K562 (cell line): ENCODE data around the gene ABCF2. TPM values are rescaled to one million over a fixed set of nuclear protein-coding genes. Genes with fewer than 3 reads are reported as not detected.
A peak's percentile ranks its signal among the peaks of the same experiment; 100 is the strongest.

Experiments
- ATAC-seq: fragments of 200-7000 bp; cut with Tn5 transposase; 3 replicates; pipeline ENCODE4 v1.9.1; 2020; ENCODE audit warnings: moderate library complexity
- BruUV-seq: library from RNA; stranded (reverse); fragments of 400-500 nt; replicated peaks from 2 replicates; lab custom pipeline; 2021; lab: Mats Ljungman, UMichigan
- CTCF ChIA-PET: fragments of 300-600 bp; formaldehyde crosslinking; extraction: SDS; loops from one replicate; lab custom pipeline; 2021; ENCODE audit warnings: low intra/inter-chr PET ratio; lab: Yijun Ruan, JAX
- POLR2A ChIA-PET: fragments of 300-600, 350-650 bp; sonication (Branson Sonifier 250); formaldehyde crosslinking; extraction: SDS; loops from one replicate; lab custom pipeline; 2021; ENCODE audit warnings: antibody characterized with exemption, inconsistent platforms; lab: Yijun Ruan, JAX
- DNase-seq, 4 experiments: peaks; one replicate each; pipeline versions ENCODE4 v3.0.0 to v3.0.0-alpha.2; 2011 to 2018; ENCODE audit warnings: low spot score in 3 of 4, mixed read lengths in 3 of 4; ENCODE audit errors: extremely low read depth in 1 of 4
- FAIRE-seq: peaks from 2 replicates; lab custom pipeline; 2011; peaks lifted over from hg19 to GRCh38; lab: Jason Lieb, UNC
- H2AFZ ChIP-seq: 2 replicates; pipeline ENCODE4 v1.6.0; 2011; ENCODE audit warnings: low read depth, low read length, control low read depth, inconsistent platforms
- H3K27ac ChIP-seq: fragments of 200-600 bp; 3 replicates; pipeline ENCODE4 v1.8.0; 2011; ENCODE audit warnings: low read depth, mild to moderate bottlenecking, control low read depth, inconsistent platforms, low read length, moderate library complexity, mixed read lengths; ENCODE audit errors: extremely low read depth
- H3K27me3 ChIP-seq, 2 experiments: fragments of 300-600 bp in 1 of 2; 2 replicates in 1 of 2; 3 replicates in 1 of 2; pipeline versions ENCODE4 v1.6.0 to v1.8.0; 2011; ENCODE audit warnings: inconsistent platforms in 2 of 2, low read length in 2 of 2, mild to moderate bottlenecking in 1 of 2, mixed read lengths in 1 of 2, moderate library complexity in 1 of 2; ENCODE audit not compliant: control insufficient read depth in 2 of 2, insufficient read depth in 2 of 2
- H3K36me3 ChIP-seq: fragments of 300-600 bp; 3 replicates; pipeline ENCODE4 v1.8.0; 2011; ENCODE audit warnings: mild to moderate bottlenecking, low read length, inconsistent platforms; ENCODE audit not compliant: control insufficient read depth, insufficient read depth
- H3K4me1 ChIP-seq, 2 experiments: fragments of 200-600 bp in 1 of 2; replicated peaks in 1 of 2; 2 replicates in 1 of 2; 3 replicates in 1 of 2; pipeline versions ENCODE4 v1.5.1 to v1.8.0; 2011; ENCODE audit warnings: inconsistent platforms in 2 of 2, low read length in 2 of 2, mild to moderate bottlenecking in 1 of 2, mixed read lengths in 1 of 2, moderate library complexity in 1 of 2; ENCODE audit not compliant: control insufficient read depth in 2 of 2, insufficient read depth in 2 of 2
- H3K4me2 ChIP-seq: 2 replicates; pipeline ENCODE4 v1.6.1; 2011; ENCODE audit warnings: low read length, control low read depth, inconsistent platforms, mixed read lengths; ENCODE audit not compliant: insufficient read depth
- H3K4me3 ChIP-seq: fragments of 200-600 bp; sonication (generic), shearing (Covaris generic); 2 replicates; pipeline ENCODE4 v1.5.1; 2016; ENCODE audit warnings: control low read depth, inconsistent platforms
- H3K79me2 ChIP-seq: fragments of 200-600 bp; 3 replicates; pipeline ENCODE4 v1.8.0; 2011; ENCODE audit warnings: low read length, inconsistent platforms; ENCODE audit not compliant: control insufficient read depth, insufficient read depth
- H3K9ac ChIP-seq, 2 experiments: 2 replicates each; pipeline versions ENCODE4 v1.6.0 to v1.6.1; 2011; ENCODE audit warnings: low read depth in 2 of 2, low read length in 2 of 2, control low read depth in 1 of 2, inconsistent platforms in 1 of 2, mild to moderate bottlenecking in 1 of 2, mixed read lengths in 1 of 2; ENCODE audit not compliant: insufficient read depth in 1 of 2
- H3K9me1 ChIP-seq: one replicate; pipeline ENCODE4 v1.6.0; 2011; ENCODE audit warnings: inconsistent platforms, mild to moderate bottlenecking, low read length, moderate library complexity; ENCODE audit not compliant: control insufficient read depth, insufficient read depth
- H3K9me3 ChIP-seq: replicated peaks from 2 replicates; pipeline ENCODE4 v1.5.1; 2011; ENCODE audit warnings: low read depth, low read length, inconsistent platforms; ENCODE audit not compliant: control insufficient read depth, insufficient read depth
- H4K20me1 ChIP-seq: replicated peaks from 2 replicates; pipeline ENCODE4 v1.6.1; 2011; ENCODE audit warnings: low read length, inconsistent platforms, mixed read lengths; ENCODE audit not compliant: control insufficient read depth, insufficient read depth
- CBX8 ChIP-seq: fragments of 200-600 bp; sonication (generic); IDR thresholded peaks from 2 replicates; pipeline ENCODE4 v1.6.1; 2012; ENCODE audit warnings: borderline replicate concordance, mixed run types, low read depth, mild to moderate bottlenecking, moderate library complexity, mixed read lengths, low read length, control low read depth, inconsistent platforms; ENCODE audit not compliant: poor library complexity, severe bottlenecking; ENCODE audit errors: extremely low read depth
- CEBPB ChIP-seq: fragments of 450-650 bp; IDR thresholded peaks from 2 replicates; pipeline ENCODE4 v1.6.1; 2016; ENCODE audit warnings: missing genetic modification characterization, missing compliant biosample characterization
- ESRRB ChIP-seq: fragments of 250-450 bp; sonication (Bioruptor Pico); IDR thresholded peaks from 2 replicates; pipeline ENCODE4 v1.5.0; 2020; ENCODE audit warnings: mild to moderate bottlenecking, moderate library complexity, borderline replicate concordance
- KLF13 ChIP-seq: fragments of 450-650 bp; IDR thresholded peaks from 2 replicates; pipeline ENCODE4 v1.6.1; 2016; ENCODE audit warnings: missing genetic modification characterization, low read depth, mild to moderate bottlenecking, missing compliant biosample characterization, moderate library complexity, borderline replicate concordance
- MCM5 ChIP-seq: fragments of 450-650 bp; IDR thresholded peaks from 2 replicates; pipeline ENCODE4 v1.6.1; 2016; ENCODE audit warnings: low read depth
- PRPF4 ChIP-seq: fragments of 200-400 bp; formaldehyde crosslinking; IDR thresholded peaks from one replicate; pipeline ENCODE4 v1.6.1; 2017; ENCODE audit warnings: low read length, low read depth, mild to moderate bottlenecking; ENCODE audit not compliant: insufficient read depth, poor library complexity, severe bottlenecking
- RBM22 ChIP-seq: fragments of 200-400 bp; formaldehyde crosslinking; IDR thresholded peaks from 2 replicates; pipeline ENCODE4 v1.6.1; 2018; ENCODE audit warnings: low read length, low read depth; ENCODE audit not compliant: poor library complexity, severe bottlenecking
- TAF15 ChIP-seq: fragments of 200-400 bp; formaldehyde crosslinking; IDR thresholded peaks from 2 replicates; pipeline ENCODE4 v1.6.1; 2017; ENCODE audit warnings: mild to moderate bottlenecking, low read depth, low read length, moderate library complexity
- YY1 ChIP-seq, 3 experiments: IDR thresholded peaks; 2 replicates each; pipeline ENCODE4 v1.6.1; 2011; ENCODE audit warnings: low read length in 2 of 3, mild to moderate bottlenecking in 2 of 3, moderate library complexity in 2 of 3, borderline replicate concordance in 1 of 3, control low read depth in 1 of 3, low read depth in 1 of 3; ENCODE audit not compliant: insufficient read depth in 3 of 3, insufficient replicate concordance in 2 of 3, control insufficient read depth in 1 of 3, insufficient read length in 1 of 3; ENCODE audit errors: extremely low read depth in 1 of 3
- ZBTB5 ChIP-seq: fragments of 450-650 bp; IDR thresholded peaks from 2 replicates; pipeline ENCODE4 v1.6.1; 2017; ENCODE audit warnings: antibody characterized with exemption
- ZFP36 ChIP-seq: fragments of 150-350 bp; IDR thresholded peaks from 2 replicates; pipeline ENCODE4 v1.6.1; 2018; ENCODE audit warnings: low read length, low read depth; ENCODE audit not compliant: partially characterized antibody
- WGBS: fragments of 100-300 bp; shearing (Covaris generic); methylation state at CpG from one replicate; pipeline ENCODE4 v1.1.6; 2016; ENCODE audit warnings: low coverage, mixed read lengths; ENCODE audit not compliant: insufficient coverage; ENCODE audit errors: missing lambda C conversion rate; 5-methylcytosine and 5-hydroxymethylcytosine counted together
- in situ Hi-C: fragments of 300-500 bp; cut with MboI; formaldehyde crosslinking; loops from 4 replicates; pipeline ENCODE4 v1.15.0; 2018; ENCODE audit warnings: inconsistent platforms, mixed read lengths
- intact Hi-C: fragments of 100-400 bp; cut with micrococcal nuclease; formaldehyde crosslinking; loops from 2 replicates; pipeline ENCODE4 v1.14.2; 2022
- polyA plus RNA-seq, 8 experiments: library from polyadenylated mRNA; depleted of rRNA in 4 of 8; stranded (reverse) in 5 of 8; unstranded in 3 of 8; fragments of >200 nt; fragmentation: Nextera tagmentation in 2 of 8; fragmentation: Illumina TruSeq in 1 of 8; extraction: Ambion mirVana in 2 of 8; extraction: Trizol in 1 of 8; gene quantifications; 2 replicates each; pipeline versions ENCODE4 v1.2.1 to v1.2.3, GENCODE V29; 2011 to 2014; ENCODE audit warnings: inconsistent platforms in 1 of 8, missing spikeins in 1 of 8
- total RNA-seq, 7 experiments: library from RNA; depleted of rRNA in 6 of 7; stranded (reverse); fragments of >200 nt in 6 of 7; fragmentation: Illumina TruSeq in 2 of 7; extraction: Trizol in 2 of 7; gene quantifications; 2 replicates each; pipeline versions ENCODE4 v1.2.1 to v1.2.3, GENCODE V29; 2011 to 2021; ENCODE audit warnings: low replicate concordance in 1 of 7

The ABCF2 gene
- total and polyA plus RNA-seq, 9 of the 15 experiments (the other 6 are each of a cell fraction or from before 2014, with no cell fraction given): 62.1 to 224 (median 113) TPM

- 3% methylated on average over 2 of the region's 2 CpGs for WGBS
- H3K4me1 ChIP-seq: peaks cover 0 to 19% of the 10 kb centered on the region in 2 experiments; a peak in 2 of 5 replicates
- no peaks in the 10 kb centered on the region for H3K79me2 ChIP-seq
- peaks cover 3% of the 10 kb centered on the region for H3K9me1 ChIP-seq
- no peak overlapping the region for H3K4me3 ChIP-seq
- H3K36me3 ChIP-seq: no peaks in the 10 kb centered on the region
- ChIA-PET CTCF (no interaction called here), POLR2A (interaction anchor here (0.7 to 1.4 kb wide), 3 partner anchors 9 to 85 kb away, joined by 3 to 4 read pairs (median 3); no protein-coding TSS in a partner anchor)
- no peak overlapping the region for H2AFZ ChIP-seq
- in situ Hi-C loops (no loop called here), intact Hi-C loops (loop anchor here (10.0 kb wide), 2 partner anchors 164 to 214 kb away; no protein-coding TSS in a partner anchor)
- no peak overlapping the region for H3K9ac ChIP-seq
- H4K20me1 ChIP-seq: peaks cover 16% of the 10 kb centered on the region; the same call in 1 of the 2 replicates
- TF ChIP-seq RBM22 (no peak), ZFP36 (peak; percentile 56), ESRRB (no peak)
- H3K27me3 ChIP-seq: peaks cover 53 to 80% of the 10 kb centered on the region in 2 experiments
- H3K27ac ChIP-seq: no peak overlapping the region
- DNase-seq (no peak), ATAC-seq (no peak), FAIRE-seq (peak; percentile 64)
- BruUV-seq: no TSS peak
- no peaks in the 10 kb centered on the region for H3K9me3 ChIP-seq
- H3K4me2 ChIP-seq: no peak overlapping the region
These were observed 48.2 kb downstream of the ABCF2 start for GRCh38 chr7:151178831-151179230.

GRCh38 chr7:151178236-151178635 is 48.8 kb downstream of the ABCF2 start:
- Histone ChIP-seq H3K36me3 (no peaks in the 10 kb centered on the region), H3K79me2 (no peaks in the 10 kb centered on the region), H3K4me2 (no peak overlapping the region), H3K4me1 (peaks cover 0 to 19% of the 10 kb centered on the region in 2 experiments; a peak in 2 of 5 replicates), H3K27me3 (peaks cover 52 to 79% of the 10 kb centered on the region in 2 experiments), H3K9ac (no peak overlapping the region), H4K20me1 (peaks cover 16% of the 10 kb centered on the region; the same call in 1 of the 2 replicates), H3K9me3 (no peaks in the 10 kb centered on the region; the same call in 1 of the 2 replicates), H3K9me1 (peaks cover 3% of the 10 kb centered on the region), H3K27ac (no peak overlapping the region), H3K4me3 (no peak overlapping the region), H2AFZ (no peak overlapping the region)
- 2% methylated on average over 9 of the region's 9 CpGs for WGBS
- no peak for DNase-seq
- ChIA-PET CTCF (interaction anchor here (0.7 kb wide), 1 partner anchor 795 kb away, joined by 3 read pairs; no protein-coding TSS in a partner anchor), POLR2A (interaction anchor here (1.4 kb wide), 1 partner anchor 9 kb away, joined by 4 read pairs; no protein-coding TSS in a partner anchor)
- no peak for FAIRE-seq
- BruUV-seq: no TSS peak
- ATAC-seq: no peak
- in situ Hi-C loops: no loop called here
- intact Hi-C loops: loop anchor here (10.0 kb wide), 2 partner anchors 163 to 213 kb away; no protein-coding TSS in a partner anchor
- no peak for TF ChIP-seq CBX8
- TF ChIP-seq ZBTB5: no peak
- no peak for TF ChIP-seq CEBPB (tag)
- TF ChIP-seq PRPF4: no peak
- no peak for TF ChIP-seq TAF15
- TF ChIP-seq KLF13 (tag): no peak
- no peak for TF ChIP-seq YY1 (IDR thresholded peaks at IDR 0.05; ENCODE audit: borderline replicate concordance in 1 of 3, control insufficient read depth in 1 of 3, extremely low read depth in 1 of 3, insufficient read depth in 3 of 3, insufficient read length in 1 of 3, insufficient replicate concordance in 2 of 3, low read depth in 1 of 3, low read length in 2 of 3)
- no peak for TF ChIP-seq MCM5
